NCI-H82 (cell line): ENCODE measurements around the gene RHCE.
"Not testable (repeated sequence)": the region's sequence is repeated elsewhere in the genome, so short reads cannot be mapped to it uniquely, and the experiment has no call there.

Experiments
- DNase-seq: peaks from one replicate; lab custom pipeline; 2025; lab: John Stamatoyannopoulos, UW

The RHCE gene

GRCh38 chr1:25432749-25433388 is 12.2 kb upstream of the RHCE start:
- no peak for DNase-seq

- DNase-seq = peak; percentile 32
Observed at GRCh38 chr1:25431955-25432719, 11.5 kb upstream of the RHCE start.

- peak; percentile 68 for DNase-seq
Observed at GRCh38 chr1:25430967-25431881, 10.6 kb upstream of the RHCE start.

GRCh38 chr1:25430073-25430966 is 9.7 kb upstream of the RHCE start, which contains the start of gene MACO1:
TSS of gene MACO1 (plus strand) at chr1:25430897. CDS start at chr1:25431099, 202 bp downstream.
- DNase-seq = peak; percentile 99

- DNase-seq = no peak
Observed at GRCh38 chr1:25428475-25429166, 8.0 kb upstream of the RHCE start.

GRCh38 chr1:25427696-25428095 is 7.1 kb upstream of the RHCE start:
- no peak for DNase-seq

GRCh38 chr1:25425098-25426085 is 4.8 kb upstream of the RHCE start:
- no peak for DNase-seq

GRCh38 chr1:25423206-25423605 is 2.6 kb upstream of the RHCE start:
- not testable (repeated sequence) for DNase-seq

GRCh38 chr1:25419339-25419738 is 1.3 kb downstream of the RHCE start:
- not testable (repeated sequence) for DNase-seq

- not testable (repeated sequence) for DNase-seq
Observed at GRCh38 chr1:25417280-25417679, 3.3 kb downstream of the RHCE start.

- not testable (repeated sequence) for DNase-seq
Observed at GRCh38 chr1:25414578-25414977, 6.0 kb downstream of the RHCE start.

GRCh38 chr1:25414157-25414556 is 6.5 kb downstream of the RHCE start:
- DNase-seq = not testable (repeated sequence)

GRCh38 chr1:25412872-25413623 is 7.6 kb downstream of the RHCE start:
- not testable (repeated sequence) for DNase-seq

- DNase-seq = peak; percentile 96
Observed at GRCh38 chr1:25409641-25410427, 10.8 kb downstream of the RHCE start.

- peak; percentile 16 for DNase-seq
Observed at GRCh38 chr1:25405731-25406305, 14.8 kb downstream of the RHCE start.

- peak; percentile 49 for DNase-seq
Observed at GRCh38 chr1:25402947-25403803, 17.4 kb downstream of the RHCE start.
